CD4-positive, alpha-beta T cell (primary cell): ENCODE results near the gene RBBP6. TPM values are rescaled to one million over a fixed set of nuclear protein-coding genes. Genes with fewer than 3 reads are reported as not detected.

Experiments
- ATAC-seq: fragments of 200-7000 bp; cut with Tn5 transposase; one replicate; pipeline ENCODE4 v1.10.0; 2022; ENCODE audit warnings: mild to moderate bottlenecking; ENCODE audit not compliant: poor library complexity
- CTCF ChIA-PET: fragments of 350-600 bp; sonication (Branson Sonifier 250); formaldehyde crosslinking; loops from one replicate; lab custom pipeline; 2021; ENCODE audit warnings: antibody characterized with exemption, inconsistent platforms; lab: Charles Lee
- POLR2A ChIA-PET: fragments of 350-600 bp; sonication (Branson Sonifier 250); formaldehyde crosslinking; loops from one replicate; lab custom pipeline; 2021; ENCODE audit warnings: antibody characterized with exemption, inconsistent platforms; lab: Charles Lee
- DNase-seq, 14 experiments: peaks; one replicate each; pipeline ENCODE4 v3.0.0-alpha.2; 2013 to 2020; ENCODE audit warnings: mixed read lengths in 2 of 14
- H3K27ac ChIP-seq, 2 donors: one replicate each; pipeline versions ENCODE4 v1.5.1 to v1.7.0; 2013; ENCODE audit warnings: low read length in 2 of 2, low read depth in 1 of 2, mild to moderate bottlenecking in 1 of 2
- H3K27me3 ChIP-seq, 2 experiments: 1 replicate in 1 of 2; 2 replicates in 1 of 2; pipeline versions ENCODE4 v1.6.1 to v1.7.0; 2013; ENCODE audit warnings: low read length in 2 of 2, control low read depth in 1 of 2, mild to moderate bottlenecking in 1 of 2, moderate library complexity in 1 of 2; ENCODE audit not compliant: insufficient read depth in 2 of 2, control insufficient read depth in 1 of 2
- H3K36me3 ChIP-seq: one replicate; pipeline ENCODE4 v1.6.1; 2013; ENCODE audit warnings: low read length, control low read depth; ENCODE audit not compliant: insufficient read depth
- H3K4me1 ChIP-seq: one replicate; pipeline ENCODE4 v1.6.1; 2013; ENCODE audit warnings: low read length, control low read depth; ENCODE audit not compliant: insufficient read depth
- H3K4me3 ChIP-seq: one replicate; pipeline ENCODE4 v1.5.1; 2013; ENCODE audit warnings: mild to moderate bottlenecking, low read length, moderate library complexity
- H3K9me3 ChIP-seq, 2 experiments: 1 replicate in 1 of 2; 2 replicates in 1 of 2; pipeline versions ENCODE4 v1.6.1 to v1.7.0; 2013; ENCODE audit warnings: low read length in 2 of 2, mild to moderate bottlenecking in 2 of 2, control low read depth in 1 of 2, moderate library complexity in 1 of 2; ENCODE audit not compliant: control insufficient read depth in 1 of 2, insufficient read depth in 1 of 2
- H3K27ac Mint-ChIP-seq: one replicate; pipeline ENCODE4 v1.8.0; 2020; ENCODE audit warnings: mixed read lengths
- H3K27me3 Mint-ChIP-seq: one replicate; pipeline ENCODE4 v1.8.0; 2021; ENCODE audit warnings: mixed read lengths
- H3K36me3 Mint-ChIP-seq: one replicate; pipeline ENCODE4 v1.8.0; 2021; ENCODE audit warnings: low read depth, mixed read lengths
- H3K4me1 Mint-ChIP-seq: one replicate; pipeline ENCODE4 v1.8.0; 2021; ENCODE audit warnings: low read depth, mixed read lengths
- H3K4me3 Mint-ChIP-seq: one replicate; pipeline ENCODE4 v1.8.0; 2020; ENCODE audit warnings: mild to moderate bottlenecking, mixed read lengths
- H3K9me3 Mint-ChIP-seq: one replicate; pipeline ENCODE4 v1.8.0; 2020; ENCODE audit warnings: mixed read lengths
- intact Hi-C, 2 experiments: fragments of 100-400 bp; cut with DNase I in 1 of 2; cut with micrococcal nuclease in 1 of 2; formaldehyde crosslinking; loops; one replicate each; pipeline versions ENCODE4 v1.15.1 to v1.9.0; 2023 to 2025; cut with DNase I, micrococcal nuclease
- polyA plus RNA-seq, 2 donors: library from polyadenylated mRNA; unstranded; fragments of 120-200 nt; gene quantifications; one replicate each; pipeline ENCODE4 v1.2.1, GENCODE V29; 2013
- total RNA-seq, 174 experiments: library from RNA in 2 of 174; stranded (reverse) in 2 of 174; gene quantifications; one replicate each; pipeline ENCODE4 v1.2.3 and lab custom pipeline; 2021 to 2026
- TF ChIP-seq, protein P1 (sequence below): fragments of 200-600 bp; IDR thresholded peaks from one replicate; pipeline ENCODE4 v1.8.0; 2022; ENCODE audit warnings: antibody characterized with exemption, mild to moderate bottlenecking

Gene RBBP6
- 100 to 1,000 TPM; 178 TPM for total RNA-seq
- polyA plus RNA-seq (2013, experiment 1 of 2) = 52.3 TPM
- polyA plus RNA-seq (2013, experiment 2 of 2) = 68.8 TPM
- total RNA-seq (lab: John Stamatoyannopoulos, UW) = 82.9 to 269 (median 150) reads per million in 172 experiments

- Mint-ChIP-seq H3K36me3 (peaks cover 45% of the 10 kb centered on the region), H3K9me3 (no peaks in the 10 kb centered on the region), H3K27ac (peak within 1 kb of the TSS; percentile 100), H3K4me3 (peak within 1 kb of the TSS; percentile 100), H3K4me1 (peaks cover 54% of the 10 kb centered on the region), H3K27me3 (no peaks in the 10 kb centered on the region)
- POLR2A ChIA-PET = interaction anchor here (0.9 to 2.4 kb wide), 9 partner anchors 9 to 521 kb away, joined by 3 to 11 read pairs (median 5); partner anchors contain the start of gene ARHGAP17
- Histone ChIP-seq H3K27ac (peak within 1 kb of the TSS; percentile 95 to 97), H3K27me3 (no peaks in the 10 kb centered on the region), H3K9me3 (no peaks in the 10 kb centered on the region), H3K4me3 (peak within 1 kb of the TSS; percentile 90), H3K4me1 (peaks cover 16% of the 10 kb centered on the region), H3K36me3 (no peaks in the 10 kb centered on the region)
- DNase-seq = peak; percentile 84 to 99 (median 91)
- TF ChIP-seq, protein P1, sequence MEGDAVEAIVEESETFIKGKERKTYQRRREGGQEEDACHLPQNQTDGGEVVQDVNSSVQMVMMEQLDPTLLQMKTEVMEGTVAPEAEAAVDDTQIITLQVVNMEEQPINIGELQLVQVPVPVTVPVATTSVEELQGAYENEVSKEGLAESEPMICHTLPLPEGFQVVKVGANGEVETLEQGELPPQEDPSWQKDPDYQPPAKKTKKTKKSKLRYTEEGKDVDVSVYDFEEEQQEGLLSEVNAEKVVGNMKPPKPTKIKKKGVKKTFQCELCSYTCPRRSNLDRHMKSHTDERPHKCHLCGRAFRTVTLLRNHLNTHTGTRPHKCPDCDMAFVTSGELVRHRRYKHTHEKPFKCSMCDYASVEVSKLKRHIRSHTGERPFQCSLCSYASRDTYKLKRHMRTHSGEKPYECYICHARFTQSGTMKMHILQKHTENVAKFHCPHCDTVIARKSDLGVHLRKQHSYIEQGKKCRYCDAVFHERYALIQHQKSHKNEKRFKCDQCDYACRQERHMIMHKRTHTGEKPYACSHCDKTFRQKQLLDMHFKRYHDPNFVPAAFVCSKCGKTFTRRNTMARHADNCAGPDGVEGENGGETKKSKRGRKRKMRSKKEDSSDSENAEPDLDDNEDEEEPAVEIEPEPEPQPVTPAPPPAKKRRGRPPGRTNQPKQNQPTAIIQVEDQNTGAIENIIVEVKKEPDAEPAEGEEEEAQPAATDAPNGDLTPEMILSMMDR = no peak
- intact Hi-C loops = loop anchor here (2.0 to 10.0 kb wide), 5 partner anchors 19 to 705 kb away; partner anchors contain the start of genes TNRC6A (in 2 of the 2), ARHGAP17 (in 1 of the 2) and PRKCB (in 1 of the 2)
- CTCF ChIA-PET = interaction anchor here (1.1 kb wide), 1 partner anchor 14 kb away, joined by 4 read pairs; no protein-coding TSS in a partner anchor
- ATAC-seq = peak; percentile 83
These were observed at the start of gene RBBP6 for GRCh38 chr16:24539295-24539849. Gene RBBP6 (plus strand): TSS chr16:24539566. CDS start chr16:24540627, 1,061 bp downstream.

DNA sequence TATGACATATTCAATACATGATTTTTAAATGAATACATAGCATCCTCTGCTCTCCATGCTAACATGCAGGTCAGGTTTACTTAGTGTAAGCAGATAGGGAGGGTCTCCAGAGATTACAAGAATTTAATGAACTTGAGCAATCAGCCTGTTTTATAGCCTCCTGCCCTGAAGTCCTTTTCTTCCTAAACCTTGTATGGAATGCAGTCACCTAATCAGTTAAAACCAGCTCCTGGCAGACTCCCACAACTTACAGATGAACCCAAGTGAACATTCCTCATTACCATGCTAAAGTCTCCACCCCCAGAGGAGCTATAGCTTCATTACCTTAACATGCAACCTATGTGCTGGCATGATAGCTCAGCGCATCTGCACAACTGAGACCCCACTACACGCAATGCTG lies 48.5 kb upstream of the RBBP6 start:
- Histone ChIP-seq H3K27ac (no peak overlapping the region), H3K9me3 (peaks cover 4 to 5% of the 10 kb centered on the region in 2 experiments), H3K36me3 (no peaks in the 10 kb centered on the region), H3K4me1 (no peaks in the 10 kb centered on the region), H3K4me3 (no peak overlapping the region), H3K27me3 (peaks cover 0 to 4% of the 10 kb centered on the region in 2 experiments)
- ChIA-PET POLR2A (no interaction called here), CTCF (no interaction called here)
- TF ChIP-seq, protein P1 = no peak
- Mint-ChIP-seq H3K4me3 (no peak overlapping the region), H3K36me3 (no peaks in the 10 kb centered on the region), H3K9me3 (peaks cover 2% of the 10 kb centered on the region), H3K27me3 (peaks cover 40% of the 10 kb centered on the region), H3K4me1 (no peaks in the 10 kb centered on the region), H3K27ac (no peak overlapping the region)
- DNase-seq (no peak), ATAC-seq (no peak)
- intact Hi-C loops = no loop called here

GRCh38 chr16:24491731-24492130 lies 47.6 kb upstream of the RBBP6 start:
- no peak for DNase-seq
- H3K36me3 Mint-ChIP-seq = no peaks in the 10 kb centered on the region
- H3K4me1 ChIP-seq = no peaks in the 10 kb centered on the region
- ChIA-PET CTCF (no interaction called here), POLR2A (no interaction called here)
- H3K27ac Mint-ChIP-seq = no peak overlapping the region
- TF ChIP-seq, protein P1 = no peak
- no peak overlapping the region for H3K4me3 ChIP-seq
- H3K9me3 ChIP-seq = peaks cover 4 to 5% of the 10 kb centered on the region in 2 experiments
- ATAC-seq = no peak
- peaks cover 2% of the 10 kb centered on the region for H3K9me3 Mint-ChIP-seq
- H3K36me3 ChIP-seq = no peaks in the 10 kb centered on the region
- H3K27me3 ChIP-seq = peaks cover 0 to 4% of the 10 kb centered on the region in 2 experiments
- peaks cover 37% of the 10 kb centered on the region for H3K27me3 Mint-ChIP-seq
- intact Hi-C loops = no loop called here
- H3K4me1 Mint-ChIP-seq = no peaks in the 10 kb centered on the region
- H3K27ac ChIP-seq = no peak overlapping the region
- no peak overlapping the region for H3K4me3 Mint-ChIP-seq
